Uterus (tissue), 4 donors: ENCODE measurements around the gene ALG14. TPM values are rescaled to one million over a fixed set of nuclear protein-coding genes. Genes with fewer than 3 reads are reported as not detected.

Experiments
- DNase-seq, 2 donors: peaks; one replicate each; pipeline ENCODE4 v3.0.0-alpha.2; 2019 to 2020
- H3K27ac ChIP-seq, 2 donors: fragments of 200-600 bp; sonication (generic); 1 replicate in 1 of 2; 2 replicates in 1 of 2; pipeline ENCODE4 v1.5.1; 2016 to 2018
- H3K27me3 ChIP-seq, 2 donors: fragments of 200-600 bp; sonication (generic); one replicate each; pipeline ENCODE4 v1.5.1; 2018 to 2019; ENCODE audit warnings: control low read depth in 1 of 2
- H3K36me3 ChIP-seq, 2 donors: fragments of 200-600 bp; sonication (generic); one replicate each; pipeline ENCODE4 v1.5.1; 2019; ENCODE audit warnings: control low read depth in 1 of 2
- H3K4me1 ChIP-seq, 2 donors: fragments of 200-600 bp; sonication (generic); one replicate each; pipeline ENCODE4 v1.5.1; 2018 to 2019; ENCODE audit warnings: control low read depth in 1 of 2
- H3K4me3 ChIP-seq, 2 donors: fragments of 200-600 bp; sonication (generic); 1 replicate in 1 of 2; 2 replicates in 1 of 2; pipeline ENCODE4 v1.5.1; 2018 to 2019; ENCODE audit warnings: mild to moderate bottlenecking in 1 of 2
- H3K9me3 ChIP-seq, 2 donors: fragments of 200-600 bp; sonication (generic); one replicate each; pipeline ENCODE4 v1.5.1; 2019; ENCODE audit warnings: control low read depth in 1 of 2
- POLR2A ChIP-seq, 2 donors: fragments of 450-650 bp; IDR thresholded peaks; one replicate each; pipeline ENCODE4 v1.6.1; 2016; ENCODE audit warnings: antibody characterized with exemption in 2 of 2, mild to moderate bottlenecking in 1 of 2, moderate library complexity in 1 of 2
- intact Hi-C: fragments of 100-400 bp; cut with DNase I; formaldehyde crosslinking; loops from one replicate; pipeline ENCODE4 v1.15.1; 2023; ENCODE audit warnings: low total_unique reads
- total RNA-seq, 4 donors: library from RNA; depleted of rRNA in 3 of 4; stranded (reverse); fragments of >200 nt in 3 of 4; gene quantifications; one replicate each; pipeline versions ENCODE4 v1.1.0 to v1.2.4, GENCODE V29; 2014 to 2023
- TF ChIP-seq, protein P1 (sequence below), 4 experiments: fragments of 200-600 bp in 2 of 4; fragments of 450-650 bp in 2 of 4; sonication (generic) in 2 of 4; IDR thresholded peaks; one replicate each; pipeline ENCODE4 v1.5.1; 2016 to 2019; ENCODE audit warnings: antibody characterized with exemption in 4 of 4, mild to moderate bottlenecking in 2 of 4, moderate library complexity in 1 of 4
- donor health status: DM: yes; HTN: yes; CAD: no.

Gene ALG14
- total RNA-seq, 4 donors from 2014 or later = 0.51 to 6.7 (median 1.6) TPM

DNA sequence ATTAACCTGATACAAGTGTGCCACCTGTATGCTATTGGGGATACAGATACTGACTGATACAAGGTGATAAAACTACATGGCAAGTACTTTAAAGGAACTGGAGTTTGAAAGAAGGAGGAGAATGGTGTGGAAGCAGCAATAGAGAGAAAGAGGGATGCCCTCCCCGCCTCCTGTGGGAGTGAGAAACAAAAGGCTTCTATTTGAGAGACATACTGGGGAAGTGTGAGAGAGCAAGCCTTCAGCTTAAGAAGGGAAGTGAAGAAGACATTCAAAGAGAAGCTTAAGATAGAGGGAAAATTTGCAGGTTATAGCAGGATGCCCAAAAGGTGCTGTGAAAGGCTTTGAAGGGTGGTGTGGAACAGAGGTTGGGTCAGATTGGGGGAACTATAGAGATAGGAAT lies 7.7 kb upstream of the ALG14 start:
- TF ChIP-seq, protein P1, sequence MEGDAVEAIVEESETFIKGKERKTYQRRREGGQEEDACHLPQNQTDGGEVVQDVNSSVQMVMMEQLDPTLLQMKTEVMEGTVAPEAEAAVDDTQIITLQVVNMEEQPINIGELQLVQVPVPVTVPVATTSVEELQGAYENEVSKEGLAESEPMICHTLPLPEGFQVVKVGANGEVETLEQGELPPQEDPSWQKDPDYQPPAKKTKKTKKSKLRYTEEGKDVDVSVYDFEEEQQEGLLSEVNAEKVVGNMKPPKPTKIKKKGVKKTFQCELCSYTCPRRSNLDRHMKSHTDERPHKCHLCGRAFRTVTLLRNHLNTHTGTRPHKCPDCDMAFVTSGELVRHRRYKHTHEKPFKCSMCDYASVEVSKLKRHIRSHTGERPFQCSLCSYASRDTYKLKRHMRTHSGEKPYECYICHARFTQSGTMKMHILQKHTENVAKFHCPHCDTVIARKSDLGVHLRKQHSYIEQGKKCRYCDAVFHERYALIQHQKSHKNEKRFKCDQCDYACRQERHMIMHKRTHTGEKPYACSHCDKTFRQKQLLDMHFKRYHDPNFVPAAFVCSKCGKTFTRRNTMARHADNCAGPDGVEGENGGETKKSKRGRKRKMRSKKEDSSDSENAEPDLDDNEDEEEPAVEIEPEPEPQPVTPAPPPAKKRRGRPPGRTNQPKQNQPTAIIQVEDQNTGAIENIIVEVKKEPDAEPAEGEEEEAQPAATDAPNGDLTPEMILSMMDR (IDR thresholded peaks at IDR 0.05) = no peak
- TF ChIP-seq POLR2A (IDR thresholded peaks at IDR 0.05) = no peak
- H3K4me3 ChIP-seq = no peak overlapping the region
- H3K9me3 ChIP-seq = no peaks in the 10 kb centered on the region
- no peak overlapping the region for H3K27ac ChIP-seq
- no peak for DNase-seq
- H3K36me3 ChIP-seq = no peaks in the 10 kb centered on the region
- intact Hi-C loops = no loop called here
- H3K4me1 ChIP-seq = no peaks in the 10 kb centered on the region
- H3K27me3 ChIP-seq = no peaks in the 10 kb centered on the region

DNA sequence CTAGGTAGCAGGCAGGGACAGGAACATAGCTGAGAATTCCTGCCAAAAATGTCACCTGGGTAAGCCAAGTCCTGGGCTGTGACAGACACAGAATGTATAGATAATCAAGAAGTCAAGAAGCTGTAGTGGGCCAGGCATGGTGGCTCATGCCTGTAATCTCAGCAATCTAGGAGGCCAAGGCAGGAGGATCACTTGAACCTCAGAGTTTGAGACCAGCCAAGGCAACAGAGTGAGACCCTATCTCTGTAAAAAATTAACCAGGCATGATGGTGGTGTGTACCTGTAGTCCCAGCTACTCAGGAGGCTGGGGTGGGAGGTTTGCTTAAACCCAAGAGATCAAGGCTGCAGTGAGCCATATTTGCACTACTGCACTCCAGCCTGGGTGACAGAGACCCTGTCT lies 3.3 kb upstream of the ALG14 start:
- TF ChIP-seq, protein P1 (IDR thresholded peaks at IDR 0.05) = no peak
- no peak for TF ChIP-seq POLR2A (IDR thresholded peaks at IDR 0.05)
- intact Hi-C loops = no loop called here
- H3K27ac ChIP-seq = no peak overlapping the region
- no peaks in the 10 kb centered on the region for H3K27me3 ChIP-seq
- H3K4me3 ChIP-seq = no peak overlapping the region
- no peaks in the 10 kb centered on the region for H3K4me1 ChIP-seq
- DNase-seq = no peak
- no peaks in the 10 kb centered on the region for H3K9me3 ChIP-seq
- H3K36me3 ChIP-seq = no peaks in the 10 kb centered on the region

DNA sequence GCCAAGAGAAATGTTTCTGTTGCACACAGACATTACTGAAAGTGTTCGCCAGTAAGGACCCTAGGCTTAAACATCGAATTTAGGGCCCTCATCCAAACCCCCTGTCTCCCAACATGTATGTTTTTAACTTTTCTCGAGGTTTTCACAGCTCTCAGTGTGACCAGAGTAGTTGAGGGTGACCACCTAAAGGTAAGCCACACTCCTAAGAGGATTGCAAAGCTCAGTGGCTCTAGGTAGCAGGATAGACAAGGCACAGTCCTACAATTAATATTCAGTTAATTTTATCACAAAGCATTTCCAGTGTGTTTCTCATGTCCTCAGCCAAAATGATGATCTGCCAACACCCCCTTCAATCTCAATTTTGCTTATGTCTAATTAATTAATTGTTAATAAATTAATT lies 695 bp upstream of the ALG14 start:
- Histone ChIP-seq H3K4me3 (peak overlapping the region; percentile 67 to 77), H3K27ac (peak overlapping the region; percentile 95), H3K9me3 (no peaks in the 10 kb centered on the region), H3K36me3 (no peaks in the 10 kb centered on the region), H3K4me1 (no peaks in the 10 kb centered on the region), H3K27me3 (no peaks in the 10 kb centered on the region)
- DNase-seq = no peak
- intact Hi-C loops = no loop called here
- TF ChIP-seq POLR2A (IDR thresholded peaks at IDR 0.05) = no peak
- TF ChIP-seq, protein P1 (IDR thresholded peaks at IDR 0.05) = no peak

DNA sequence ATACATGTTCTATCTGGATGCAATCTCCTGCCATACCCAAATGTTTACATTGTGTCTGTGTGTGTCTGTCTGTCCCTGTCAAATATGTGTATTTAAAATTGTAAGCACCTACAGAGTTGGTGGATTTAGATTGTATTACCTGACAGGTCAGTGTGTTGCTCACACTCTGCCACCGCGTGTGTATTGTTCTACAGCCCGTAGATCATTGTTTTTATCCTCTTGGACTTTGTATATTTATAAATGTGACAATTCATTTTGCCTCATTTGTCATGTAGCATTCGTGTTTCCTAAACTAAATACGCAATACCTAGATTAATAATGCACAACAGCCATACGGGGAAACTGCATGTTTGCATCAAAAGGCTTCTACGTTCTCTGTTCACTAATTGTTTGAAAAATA lies 634 bp downstream of the ALG14 start:
- no peak for DNase-seq
- H3K4me3 ChIP-seq = peak overlapping the region; percentile 67 to 77
- H3K36me3 ChIP-seq = no peaks in the 10 kb centered on the region
- no peaks in the 10 kb centered on the region for H3K4me1 ChIP-seq
- no peaks in the 10 kb centered on the region for H3K27me3 ChIP-seq
- H3K9me3 ChIP-seq = no peaks in the 10 kb centered on the region
- peak overlapping the region; percentile 95 for H3K27ac ChIP-seq
- intact Hi-C loops = no loop called here
- TF ChIP-seq, protein P1 (IDR thresholded peaks at IDR 0.05) = no peak
- no peak for TF ChIP-seq POLR2A (IDR thresholded peaks at IDR 0.05)

DNA sequence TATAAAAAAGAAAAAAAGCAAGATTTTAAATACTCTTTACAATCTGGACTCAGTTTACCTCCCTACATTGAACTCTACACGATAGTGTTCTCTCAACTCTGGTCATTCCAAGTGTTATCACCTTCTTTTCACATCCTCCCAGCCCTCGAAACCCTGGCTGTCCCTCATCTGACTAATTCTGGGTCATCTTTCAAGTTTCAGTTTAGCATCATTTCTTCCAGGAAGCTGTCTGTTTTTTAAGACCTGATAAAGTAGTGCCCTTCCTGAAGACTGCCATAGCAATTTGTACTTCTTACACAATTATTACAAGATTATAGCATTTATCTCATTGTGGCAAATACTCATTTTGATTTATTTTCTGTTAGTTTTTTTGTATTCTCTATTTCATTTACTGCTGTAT lies 1.2 kb downstream of the ALG14 start:
- H3K9me3 ChIP-seq = no peaks in the 10 kb centered on the region
- intact Hi-C loops = no loop called here
- H3K27ac ChIP-seq = no peak overlapping the region
- TF ChIP-seq POLR2A (IDR thresholded peaks at IDR 0.05) = no peak
- TF ChIP-seq, protein P1 (IDR thresholded peaks at IDR 0.05) = no peak
- no peaks in the 10 kb centered on the region for H3K36me3 ChIP-seq
- DNase-seq = no peak
- no peaks in the 10 kb centered on the region for H3K27me3 ChIP-seq
- no peaks in the 10 kb centered on the region for H3K4me1 ChIP-seq
- H3K4me3 ChIP-seq = peak overlapping the region in 1 of 2 donors; percentile 77
